HG02759 (cell line): ENCODE results near the gene CFL1.
"Not testable (repeated sequence)": the region's sequence is repeated elsewhere in the genome, so short reads cannot be mapped to it uniquely, and the experiment has no call there.

Experiments used
- ATAC-seq: cut with Tn5 transposase; IDR thresholded peaks from one replicate; pipeline ENCODE4 v1.9.1; 2021; ENCODE audit warnings: mild to moderate bottlenecking, moderate library complexity; ENCODE audit not compliant: unreplicated experiment

Gene CFL1

GRCh38 chr11:65859812-65860277, 1.9 kb upstream of the CFL1 start:
- ATAC-seq, result no peak

GRCh38 chr11:65859095-65859811, 1.3 kb upstream of the CFL1 start:
- ATAC-seq, result peak; percentile 50

DNA sequence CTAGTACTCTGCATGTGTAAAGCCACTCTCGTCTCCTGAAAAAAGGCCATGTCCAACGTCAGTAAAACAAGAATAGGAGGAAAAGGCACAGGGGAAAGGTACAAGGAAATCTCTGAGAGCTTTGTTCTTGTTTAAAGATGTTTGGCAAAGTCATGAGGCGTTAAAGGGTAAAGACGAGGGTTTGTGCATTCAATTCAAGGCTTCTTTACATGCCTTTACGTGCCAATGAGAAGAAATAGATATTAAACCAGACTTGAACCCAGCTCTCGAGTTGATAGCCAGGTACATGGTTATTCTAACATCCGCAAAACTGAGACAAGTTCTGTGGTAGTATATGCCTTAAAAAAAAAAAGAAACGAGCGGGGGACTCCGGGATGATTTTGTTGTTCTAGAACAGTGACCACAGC, 704 bp upstream of the CFL1 start:
- ATAC-seq, result no peak

DNA sequence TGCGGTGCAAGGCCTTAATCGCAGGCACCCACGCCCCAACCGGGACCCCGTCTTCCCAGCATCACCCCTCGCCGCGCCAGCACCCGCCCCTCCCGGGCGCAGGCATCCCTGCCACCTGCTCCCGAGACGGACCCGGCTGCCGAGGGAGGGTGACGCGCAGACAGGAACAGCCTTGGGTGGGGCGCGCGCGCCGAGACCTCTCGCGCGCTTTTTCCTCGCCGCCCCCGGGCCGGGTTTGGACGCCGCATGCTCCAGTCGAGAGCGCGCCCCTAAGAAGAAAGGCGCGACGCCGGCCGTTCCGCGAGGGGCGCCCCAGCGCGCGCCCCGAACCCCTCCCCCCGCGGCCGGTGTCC, 504 bp downstream of the CFL1 start:
- peak; percentile 3 for ATAC-seq

DNA sequence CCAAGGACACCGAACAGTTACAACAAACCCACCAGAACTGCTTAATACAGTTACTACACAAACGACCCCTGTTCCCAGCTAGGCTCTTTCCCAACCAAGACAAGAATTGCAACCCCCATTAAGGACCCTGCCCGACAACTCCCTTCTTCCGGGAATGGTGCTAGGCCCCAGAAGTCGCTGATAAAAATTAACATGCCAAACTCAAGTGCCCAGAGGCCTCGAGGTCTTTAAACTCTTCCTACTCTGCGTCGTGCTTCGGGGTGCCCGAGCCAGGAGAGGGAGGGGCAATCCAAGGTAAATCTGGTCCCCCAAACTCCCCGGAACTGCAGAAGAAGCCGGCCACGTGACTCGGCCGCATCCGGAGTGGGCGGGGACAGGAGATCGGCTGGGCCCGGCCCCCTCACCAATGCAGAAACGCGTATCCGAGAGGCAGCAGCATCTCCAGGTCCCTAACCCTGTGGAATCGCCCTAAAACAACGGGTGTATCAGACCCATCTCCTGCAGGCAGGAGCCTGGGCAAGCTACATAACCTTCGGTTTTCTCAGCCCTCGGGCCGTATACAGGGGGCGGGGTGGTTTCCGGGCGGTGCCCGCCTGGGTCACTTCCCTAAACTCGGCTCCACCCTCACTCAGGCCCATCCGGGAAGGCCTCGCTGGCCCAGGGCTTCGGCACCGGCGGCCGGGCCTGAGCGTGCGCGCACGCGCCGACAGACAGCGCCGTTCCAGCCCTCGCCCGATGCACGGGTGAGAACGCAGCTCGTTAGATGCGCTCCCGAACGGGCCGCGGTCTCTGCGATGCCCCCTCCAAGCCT, 1.1 kb downstream of the CFL1 start:
- ATAC-seq, result peak; percentile 36

GRCh38 chr11:65855927-65856363, 2.0 kb downstream of the CFL1 start:
- ATAC-seq, result no peak

DNA sequence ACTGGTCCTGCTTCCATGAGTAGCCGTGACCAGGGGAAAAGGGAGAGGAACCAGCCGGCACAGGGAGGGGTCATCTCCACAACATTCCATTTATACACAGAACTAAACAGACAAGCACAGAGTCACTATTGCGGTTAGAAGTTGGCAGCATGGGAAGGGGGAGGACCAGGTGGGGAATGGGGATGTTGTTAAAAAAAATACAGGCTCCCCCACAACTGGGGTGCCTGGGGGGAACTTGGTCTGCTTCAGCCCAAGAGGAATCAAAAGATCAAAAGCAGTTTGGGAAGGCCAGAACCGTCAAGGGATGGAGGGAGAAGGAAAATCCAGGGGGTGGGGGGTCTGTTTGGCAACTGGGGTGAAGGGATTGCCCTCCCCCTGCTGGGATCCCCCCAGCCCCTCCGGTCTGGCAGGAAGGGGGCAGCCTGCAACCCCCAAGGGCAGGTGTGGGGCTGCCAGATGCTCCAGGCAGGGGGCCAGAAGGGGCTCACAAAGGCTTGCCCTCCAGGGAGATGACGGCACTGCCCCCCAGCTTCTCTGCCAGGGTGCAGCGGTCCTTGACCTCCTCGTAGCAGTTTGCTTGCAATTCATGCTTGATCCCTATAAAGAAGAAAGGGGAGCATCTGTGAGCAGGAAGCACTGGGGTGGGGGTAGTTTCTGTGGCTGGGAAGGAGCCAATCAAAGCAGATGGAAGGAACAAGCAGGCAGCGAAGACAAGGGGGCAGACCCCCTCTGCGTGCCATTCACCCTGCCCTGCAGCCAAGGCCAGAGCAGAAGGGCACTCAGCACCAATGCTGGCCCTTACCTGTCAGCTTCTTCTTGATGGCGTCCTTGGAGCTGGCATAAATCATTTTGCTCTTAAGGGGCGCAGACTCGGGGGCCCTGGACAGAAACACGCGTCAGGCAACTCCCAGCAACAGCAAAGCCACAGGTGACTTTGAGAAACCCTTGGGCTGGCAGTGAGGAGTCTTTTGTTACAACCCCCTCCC, 2.8 kb downstream of the CFL1 start:
- no peak for ATAC-seq

DNA sequence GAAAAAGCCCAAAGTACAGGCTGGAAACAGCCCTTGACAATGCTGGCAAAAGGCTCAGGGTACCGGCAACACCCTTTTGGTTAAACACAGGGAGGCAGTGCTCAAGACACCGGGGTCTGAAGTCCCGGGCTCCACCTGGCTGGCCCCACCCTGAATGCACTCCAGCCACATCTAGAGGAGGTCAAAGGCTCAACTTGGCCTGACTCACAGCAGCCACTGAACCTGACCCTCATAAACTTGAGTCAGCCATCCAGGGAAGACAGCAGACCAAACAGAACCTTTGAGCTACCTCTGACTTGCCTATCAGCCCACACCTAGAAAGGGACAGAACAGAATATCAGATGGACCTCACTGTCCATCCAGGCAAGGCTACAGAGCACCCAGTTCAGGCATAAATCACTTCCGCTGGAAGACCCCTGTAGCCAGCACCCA, 3.8 kb downstream of the CFL1 start:
- ATAC-seq, result no peak

GRCh38 chr11:65853246-65853979, 4.6 kb downstream of the CFL1 start:
- no peak for ATAC-seq

DNA sequence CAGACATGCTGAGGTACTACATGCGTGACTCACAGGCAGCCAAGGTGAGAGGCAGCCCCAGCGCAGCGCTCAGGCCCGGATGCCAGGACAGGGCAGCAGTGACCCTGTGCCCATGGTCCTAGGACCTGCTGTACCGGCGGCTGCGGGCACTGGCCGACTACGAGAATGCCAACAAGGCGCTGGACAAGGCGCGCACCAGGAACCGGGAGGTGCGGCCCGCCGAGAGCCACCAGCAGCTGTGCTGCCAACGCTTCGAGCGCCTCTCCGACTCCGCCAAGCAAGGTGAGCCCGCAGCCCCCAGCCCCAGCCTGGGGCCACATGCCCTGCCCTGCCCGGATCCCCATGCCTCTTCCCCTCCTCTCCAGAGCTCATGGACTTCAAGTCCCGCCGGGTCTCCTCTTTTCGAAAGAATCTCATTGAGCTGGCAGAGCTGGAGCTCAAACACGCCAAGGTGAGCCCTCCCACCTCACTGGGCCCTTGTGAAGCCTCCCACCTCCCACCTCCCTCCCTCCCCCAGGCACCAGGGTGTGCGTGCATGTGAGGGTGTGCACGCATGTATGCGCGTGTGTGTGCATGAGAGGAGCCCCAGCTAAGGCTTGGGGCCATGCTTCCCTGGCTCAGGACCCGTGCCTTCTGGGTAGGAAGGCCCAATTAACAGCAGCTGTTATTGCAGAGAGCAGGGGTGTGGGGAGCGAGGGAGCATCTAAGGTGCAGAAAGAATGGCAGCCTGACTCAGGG, 5.3 kb downstream of the CFL1 start:
- ATAC-seq, result no peak

DNA sequence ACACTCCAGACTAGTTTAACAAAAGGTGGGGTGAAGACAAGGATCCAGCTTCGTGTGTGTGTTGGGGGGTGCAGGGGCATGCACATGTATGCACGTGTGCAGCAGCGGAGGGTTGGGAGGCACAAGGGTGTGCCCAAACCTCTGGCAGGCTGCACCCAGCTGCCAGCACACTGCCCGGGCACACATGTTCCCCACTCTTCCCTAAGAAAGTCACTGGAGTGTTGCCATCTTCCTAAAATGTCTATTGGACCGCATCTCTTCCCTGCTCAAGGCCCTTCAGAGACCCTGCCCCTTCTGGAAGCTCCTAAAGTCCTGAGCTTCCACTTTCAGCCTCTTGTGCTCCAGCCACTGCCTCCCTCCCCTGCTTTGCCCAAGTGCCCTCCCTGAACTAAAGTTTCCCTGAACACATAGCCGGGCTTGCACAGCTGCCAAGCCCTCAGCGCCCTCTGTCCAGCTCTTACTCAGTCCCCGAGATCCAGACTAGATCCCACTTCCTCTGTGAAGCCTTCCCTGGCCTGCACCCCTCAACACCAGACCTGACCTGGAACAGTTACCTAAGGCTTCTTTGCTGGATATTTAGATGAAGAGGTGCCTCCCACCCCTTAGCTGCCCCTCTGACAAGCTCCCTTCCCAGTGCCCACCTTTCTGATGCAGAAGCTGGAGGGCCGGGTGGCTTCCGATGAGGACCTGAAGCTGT, 6.0 kb downstream of the CFL1 start:
- ATAC-seq, result no peak

- ATAC-seq, result no peak
Observed at GRCh38 chr11:65851083-65851579, 6.8 kb downstream of the CFL1 start.

DNA sequence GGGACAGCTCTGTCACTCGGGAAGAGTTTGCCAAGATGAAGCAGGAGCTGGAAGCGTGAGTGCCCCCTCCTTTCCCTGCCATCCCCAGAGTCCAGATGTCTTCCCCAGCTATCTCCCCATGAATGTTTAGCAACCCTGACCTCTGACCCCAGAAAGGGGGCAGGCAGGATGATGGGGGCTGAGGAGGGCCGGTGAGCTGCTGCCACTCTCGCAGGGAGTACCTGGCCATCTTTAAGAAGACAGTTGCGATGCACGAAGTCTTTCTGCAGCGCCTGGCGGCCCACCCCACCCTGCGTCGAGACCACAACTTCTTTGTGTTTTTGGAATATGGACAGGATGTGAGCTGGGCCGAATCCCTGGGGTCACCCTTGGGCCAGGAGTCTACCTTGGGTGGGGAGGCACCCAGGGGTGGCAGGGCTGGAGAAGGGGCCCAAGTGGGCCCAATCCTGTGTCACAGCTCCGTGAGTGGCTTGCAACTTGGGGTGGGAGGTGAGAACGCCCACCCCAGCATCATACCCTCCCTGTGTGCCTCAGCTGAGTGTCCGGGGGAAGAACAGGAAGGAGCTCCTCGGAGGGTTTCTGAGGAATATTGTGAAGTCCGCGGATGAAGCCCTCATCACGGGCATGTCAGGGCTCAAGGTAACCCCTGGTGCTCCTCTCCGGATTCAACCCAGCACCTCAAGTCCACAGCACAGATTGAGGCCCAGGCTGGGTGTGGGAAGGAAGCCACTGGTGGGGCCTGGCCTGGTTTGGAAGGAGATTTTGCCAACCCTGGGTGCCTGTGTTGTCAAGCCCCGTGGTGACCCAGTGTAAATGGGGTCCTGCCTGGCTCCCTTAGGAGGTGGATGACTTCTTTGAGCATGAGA, 7.5 kb downstream of the CFL1 start:
- ATAC-seq, result no peak

DNA sequence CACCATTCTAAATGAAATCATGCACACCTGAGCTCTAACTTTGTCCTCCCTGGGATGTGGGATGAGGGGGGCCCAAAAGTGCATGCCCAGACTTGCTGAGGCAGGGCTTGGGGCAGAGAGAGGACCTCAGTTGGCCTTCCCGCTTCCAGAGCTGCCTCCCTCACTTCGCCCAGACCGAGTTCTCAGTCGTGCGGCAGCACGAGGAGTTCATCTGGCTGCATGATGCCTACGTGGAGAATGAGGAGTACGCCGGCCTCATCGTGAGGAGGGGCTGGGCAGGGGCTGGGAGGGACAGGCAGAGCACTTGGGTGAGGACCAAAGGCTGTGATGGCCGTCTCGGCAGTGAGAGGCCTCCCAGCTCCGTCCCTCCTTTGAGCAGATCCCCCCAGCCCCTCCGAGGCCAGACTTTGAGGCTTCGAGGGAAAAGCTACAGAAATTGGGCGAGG, 8.2 kb downstream of the CFL1 start:
- no peak for ATAC-seq

GRCh38 chr11:65849366-65849765, 8.6 kb downstream of the CFL1 start:
- ATAC-seq, result no peak

DNA sequence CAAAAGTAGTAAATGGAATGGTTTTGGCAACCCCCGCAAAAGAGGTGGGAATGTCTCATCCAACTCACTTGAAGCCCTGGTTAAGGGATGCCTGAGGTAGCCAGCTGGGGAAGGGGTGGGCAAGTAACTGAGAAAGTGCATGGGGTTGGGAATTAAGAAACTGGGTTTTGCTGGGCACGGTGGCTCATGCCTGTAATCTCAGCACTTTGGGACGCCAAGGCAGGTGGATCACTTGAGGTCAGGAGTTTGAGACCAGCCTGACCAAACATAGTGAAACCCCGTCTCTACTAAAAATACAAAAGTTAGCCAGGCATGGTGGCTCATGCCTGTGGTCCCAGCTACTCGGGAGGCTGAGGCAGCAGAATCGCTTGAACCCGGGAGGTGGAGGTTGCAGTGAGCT, 9.3 kb downstream of the CFL1 start:
- not testable (repeated sequence) for ATAC-seq

DNA sequence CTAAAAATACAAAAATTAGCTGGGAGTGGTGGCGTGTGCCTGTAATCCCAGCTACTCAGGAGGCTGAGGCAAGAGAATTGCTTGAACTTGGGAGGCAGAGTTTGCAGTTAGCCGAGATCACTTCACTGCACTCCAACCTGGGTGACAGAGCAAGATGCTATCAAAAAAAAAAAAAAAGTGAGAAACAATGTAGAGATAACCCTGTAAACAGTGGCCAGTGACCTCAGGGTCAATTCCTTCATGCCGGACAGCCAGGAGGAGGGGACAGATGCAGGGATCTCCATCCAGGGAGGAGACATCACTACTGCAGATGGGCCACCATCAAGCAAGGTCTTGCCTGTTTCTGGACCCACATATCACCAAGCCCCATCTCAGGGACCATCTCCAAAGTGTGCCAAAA, 10.2 kb downstream of the CFL1 start:
- no peak for ATAC-seq
